OCI-LY3 (cell line): Measurements from ENCODE around the gene CCDC85B.

Experiments used
- H2AFZ ChIP-seq: fragments of 200-600, 300-600 bp; shearing (Covaris generic); 2 replicates; pipeline ENCODE4 v1.6.0; 2014; ENCODE audit warnings: antibody characterized with exemption, low read depth, low read length
- H3K27ac ChIP-seq: fragments of 200-600, 300-600 bp; sonication (generic); 2 replicates; pipeline ENCODE4 v1.5.1; 2014; ENCODE audit warnings: mild to moderate bottlenecking, low read length, moderate library complexity, mixed read lengths
- H3K27me3 ChIP-seq: fragments of 200-600, 300-600 bp; sonication (generic); 2 replicates; pipeline ENCODE4 v1.6.1; 2014; ENCODE audit warnings: low read depth, low read length, mixed read lengths
- H3K36me3 ChIP-seq: fragments of 200-600, 300-600 bp; sonication (generic); replicated peaks from 2 replicates; pipeline ENCODE3; 2014; ENCODE audit warnings: low read depth, low read length, mixed read lengths
- H3K4me1 ChIP-seq: fragments of 300-600, 200-600 bp; sonication (generic); 2 replicates; pipeline ENCODE4 v1.6.1; 2014; ENCODE audit warnings: low read length, mixed read lengths
- H3K4me2 ChIP-seq: fragments of 200-600, 300-600 bp; sonication (generic); 2 replicates; pipeline ENCODE4 v1.6.1; 2014; ENCODE audit warnings: low read length, mixed read lengths
- H3K4me3 ChIP-seq: fragments of 300-600, 200-600 bp; sonication (generic); 2 replicates; pipeline ENCODE4 v1.5.1; 2014; ENCODE audit warnings: antibody characterized with exemption, mild to moderate bottlenecking, low read length, moderate library complexity
- H3K79me2 ChIP-seq: fragments of 300-600, 200-600 bp; shearing (Covaris generic); 2 replicates; pipeline ENCODE4 v1.6.1; 2014; ENCODE audit warnings: mild to moderate bottlenecking, low read length, mixed read lengths
- H3K9ac ChIP-seq: fragments of 300-600, 200-600 bp; shearing (Covaris generic); 2 replicates; pipeline ENCODE4 v1.6.0; 2014; ENCODE audit warnings: mild to moderate bottlenecking, low read length, moderate library complexity
- H3K9me3 ChIP-seq: fragments of 200-600, 300-600 bp; shearing (Covaris generic); 2 replicates; pipeline ENCODE4 v1.6.1; 2014; ENCODE audit warnings: low read length, mixed read lengths; ENCODE audit not compliant: insufficient read depth
- H4K20me1 ChIP-seq: fragments of 200-600, 300-600 bp; sonication (generic); 2 replicates; pipeline ENCODE4 v1.6.1; 2016; ENCODE audit warnings: low read length, mixed read lengths; ENCODE audit not compliant: insufficient read depth
- EZH2phosphoT487 ChIP-seq: fragments of 200-600 bp; shearing (Covaris generic); IDR thresholded peaks from 2 replicates; pipeline ENCODE4 v1.6.1; 2018; ENCODE audit warnings: antibody characterized with exemption, mixed run types, low read depth
- TF ChIP-seq, protein P1 (sequence below): fragments of 200-600, 300-600 bp; sonication (generic); IDR thresholded peaks from 2 replicates; pipeline ENCODE4 v1.5.1; 2014; ENCODE audit warnings: antibody characterized with exemption, low read length, low read depth

Gene CCDC85B

DNA sequence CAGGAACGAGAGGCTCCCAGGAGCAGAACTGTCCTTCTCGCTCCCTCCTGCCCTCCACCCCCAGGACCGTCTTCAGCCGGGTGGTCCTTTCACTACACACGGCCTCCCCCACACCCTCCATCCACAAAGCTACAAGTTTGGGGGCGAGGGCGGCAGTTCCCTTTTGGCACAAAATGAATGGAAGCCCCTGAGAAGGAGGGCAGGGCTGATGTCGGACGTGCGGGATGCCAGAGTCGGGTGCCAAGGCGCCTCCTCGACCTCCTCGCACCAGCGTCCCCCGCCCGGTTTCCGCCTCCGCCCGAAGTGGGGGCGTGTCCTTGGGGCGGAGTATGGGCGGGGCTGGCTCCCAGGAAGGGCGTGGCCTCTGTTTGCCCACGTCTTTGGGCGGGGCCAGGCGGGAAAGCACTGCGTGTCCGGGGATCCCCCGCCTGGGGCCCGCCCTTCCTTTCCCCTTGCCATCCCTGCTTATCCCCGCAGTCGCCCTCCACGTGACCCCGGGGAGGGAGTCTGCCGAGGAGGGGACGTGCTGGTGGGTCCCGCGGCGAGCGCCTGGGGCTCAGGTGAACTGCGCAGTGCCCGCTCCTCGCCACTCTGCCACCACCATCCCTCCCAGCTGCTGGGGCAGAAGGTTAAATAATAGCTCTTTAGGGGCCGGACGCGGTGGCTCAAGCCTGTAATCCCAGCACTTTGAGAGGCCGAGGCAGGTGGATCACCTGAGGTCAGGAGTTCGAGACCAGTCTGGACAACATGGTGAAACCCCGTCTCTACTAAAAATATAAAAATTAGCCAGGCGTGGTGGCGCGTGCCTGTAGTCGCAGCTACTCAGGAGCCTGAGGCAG is 16.9 kb upstream of the CCDC85B start:
- peak overlapping the region; percentile 48 for H3K27ac ChIP-seq
- no peaks in the 10 kb centered on the region for H3K79me2 ChIP-seq
- H3K4me2 ChIP-seq: peak overlapping the region; percentile 90
- H3K36me3 ChIP-seq: no peaks in the 10 kb centered on the region
- H2AFZ ChIP-seq: peak overlapping the region; percentile 43; the same call in 1 of the 2 replicates
- H3K27me3 ChIP-seq: no peaks in the 10 kb centered on the region
- H3K4me1 ChIP-seq: peaks cover 6% of the 10 kb centered on the region
- no peaks in the 10 kb centered on the region for H4K20me1 ChIP-seq
- H3K9me3 ChIP-seq: no peaks in the 10 kb centered on the region
- H3K4me3 ChIP-seq: peak overlapping the region; percentile 80
- TF ChIP-seq EZH2phosphoT487: no peak
- TF ChIP-seq, protein P1, sequence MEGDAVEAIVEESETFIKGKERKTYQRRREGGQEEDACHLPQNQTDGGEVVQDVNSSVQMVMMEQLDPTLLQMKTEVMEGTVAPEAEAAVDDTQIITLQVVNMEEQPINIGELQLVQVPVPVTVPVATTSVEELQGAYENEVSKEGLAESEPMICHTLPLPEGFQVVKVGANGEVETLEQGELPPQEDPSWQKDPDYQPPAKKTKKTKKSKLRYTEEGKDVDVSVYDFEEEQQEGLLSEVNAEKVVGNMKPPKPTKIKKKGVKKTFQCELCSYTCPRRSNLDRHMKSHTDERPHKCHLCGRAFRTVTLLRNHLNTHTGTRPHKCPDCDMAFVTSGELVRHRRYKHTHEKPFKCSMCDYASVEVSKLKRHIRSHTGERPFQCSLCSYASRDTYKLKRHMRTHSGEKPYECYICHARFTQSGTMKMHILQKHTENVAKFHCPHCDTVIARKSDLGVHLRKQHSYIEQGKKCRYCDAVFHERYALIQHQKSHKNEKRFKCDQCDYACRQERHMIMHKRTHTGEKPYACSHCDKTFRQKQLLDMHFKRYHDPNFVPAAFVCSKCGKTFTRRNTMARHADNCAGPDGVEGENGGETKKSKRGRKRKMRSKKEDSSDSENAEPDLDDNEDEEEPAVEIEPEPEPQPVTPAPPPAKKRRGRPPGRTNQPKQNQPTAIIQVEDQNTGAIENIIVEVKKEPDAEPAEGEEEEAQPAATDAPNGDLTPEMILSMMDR: no peak
- peak overlapping the region; percentile 66 for H3K9ac ChIP-seq

DNA sequence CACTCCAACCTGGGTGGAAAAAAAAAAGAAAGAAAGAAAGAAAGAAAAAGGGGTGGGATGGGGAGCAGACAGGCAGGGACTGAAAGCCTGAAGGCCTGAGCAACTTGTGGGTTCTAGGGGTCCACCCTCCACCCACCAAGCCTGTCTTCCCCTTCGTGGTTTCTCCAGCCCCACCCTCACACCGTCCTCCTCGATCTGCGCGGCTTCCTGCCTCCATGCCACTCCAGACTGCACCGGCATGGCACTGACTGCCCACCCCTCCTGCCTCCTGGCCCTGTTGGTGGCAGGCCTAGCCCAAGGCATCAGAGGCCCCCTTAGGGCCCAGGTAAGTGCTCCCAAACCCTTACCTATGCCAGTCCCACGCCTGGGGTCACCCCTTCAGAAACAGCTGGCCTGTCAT is 10.9 kb upstream of the CCDC85B start, which contains the start of gene CTSW:
TSS of gene CTSW (plus strand) at position 221 of the 400 bp plus-strand sequence. CDS start at position 239, 18 bp downstream.
- no peak within 1 kb of the TSS for H2AFZ ChIP-seq
- H3K9ac ChIP-seq: no peak within 1 kb of the TSS
- TF ChIP-seq, protein P1: no peak
- TF ChIP-seq EZH2phosphoT487: no peak
- peaks cover 26% of the 10 kb centered on the region for H3K36me3 ChIP-seq
- no peak within 1 kb of the TSS for H3K27ac ChIP-seq
- no peaks in the 10 kb centered on the region for H3K79me2 ChIP-seq
- no peaks in the 10 kb centered on the region for H3K27me3 ChIP-seq
- no peaks in the 10 kb centered on the region for H3K9me3 ChIP-seq
- H3K4me2 ChIP-seq: no peak within 1 kb of the TSS
- no peak within 1 kb of the TSS for H3K4me3 ChIP-seq
- no peaks in the 10 kb centered on the region for H3K4me1 ChIP-seq
- H4K20me1 ChIP-seq: no peaks in the 10 kb centered on the region

GRCh38 chr11:65880027-65880426 is 10.4 kb upstream of the CCDC85B start:
- H3K79me2 ChIP-seq: no peaks in the 10 kb centered on the region
- no peaks in the 10 kb centered on the region for H4K20me1 ChIP-seq
- no peak overlapping the region for H3K27ac ChIP-seq
- H2AFZ ChIP-seq: no peak overlapping the region
- H3K4me2 ChIP-seq: no peak overlapping the region
- no peak overlapping the region for H3K9ac ChIP-seq
- H3K36me3 ChIP-seq: peaks cover 28% of the 10 kb centered on the region
- TF ChIP-seq EZH2phosphoT487: no peak
- TF ChIP-seq, protein P1: no peak
- H3K4me3 ChIP-seq: no peak overlapping the region
- no peaks in the 10 kb centered on the region for H3K9me3 ChIP-seq
- H3K27me3 ChIP-seq: no peaks in the 10 kb centered on the region
- H3K4me1 ChIP-seq: peaks cover 3% of the 10 kb centered on the region; the same call in 1 of the 2 replicates

DNA sequence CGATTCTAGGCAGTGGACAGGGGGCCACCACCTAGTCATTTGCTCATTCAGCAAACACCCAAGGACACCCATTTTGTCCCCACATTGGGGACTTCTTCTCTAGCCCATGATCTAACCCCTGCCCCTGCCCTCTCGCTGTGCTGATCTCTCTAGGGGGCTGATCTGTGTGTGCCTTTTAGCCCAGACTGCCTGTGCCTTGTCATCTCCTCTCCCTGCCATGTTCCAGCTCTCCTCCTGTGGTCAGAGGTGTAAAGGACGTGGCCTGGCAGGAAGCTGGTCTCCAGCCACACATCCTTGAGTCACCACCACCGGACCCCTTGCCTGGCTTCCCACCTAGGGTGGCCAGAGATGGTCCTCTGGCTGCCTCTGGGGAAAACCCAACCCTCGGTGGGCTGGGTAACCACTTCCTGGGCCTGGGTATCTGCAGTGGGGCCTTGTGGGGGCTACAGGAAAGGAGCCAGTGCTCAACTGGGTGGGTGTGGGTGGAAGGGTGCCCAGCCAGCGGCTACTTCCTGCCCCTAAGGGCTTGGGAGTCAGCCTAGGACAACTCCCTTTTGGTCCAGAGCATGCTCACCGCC is 9.5 kb upstream of the CCDC85B start:
- Histone ChIP-seq H4K20me1 (no peaks in the 10 kb centered on the region), H3K4me1 (peaks cover 3% of the 10 kb centered on the region; the same call in 1 of the 2 replicates), H3K9me3 (no peaks in the 10 kb centered on the region), H3K27ac (no peak overlapping the region), H3K36me3 (peaks cover 35% of the 10 kb centered on the region), H3K9ac (no peak overlapping the region), H3K27me3 (no peaks in the 10 kb centered on the region), H3K4me2 (no peak overlapping the region), H2AFZ (no peak overlapping the region), H3K4me3 (no peak overlapping the region), H3K79me2 (no peaks in the 10 kb centered on the region)
- TF ChIP-seq EZH2phosphoT487: no peak
- TF ChIP-seq, protein P1: no peak
